CD4-positive, alpha-beta T cell treated with Interleukin-15 for 4 hours (primary cell): ENCODE measurements around the gene DUOX2.
A peak's percentile ranks its signal among the peaks of the same experiment; 100 is the strongest.
"Not testable (repeated sequence)": the region's sequence is repeated elsewhere in the genome, so short reads cannot be mapped to it uniquely, and the experiment has no call there.

Experiments used
- DNase-seq: peaks from one replicate; pipeline ENCODE4 v3.0.0-alpha.2; 2020; ENCODE audit warnings: low spot score

Gene DUOX2

DNA sequence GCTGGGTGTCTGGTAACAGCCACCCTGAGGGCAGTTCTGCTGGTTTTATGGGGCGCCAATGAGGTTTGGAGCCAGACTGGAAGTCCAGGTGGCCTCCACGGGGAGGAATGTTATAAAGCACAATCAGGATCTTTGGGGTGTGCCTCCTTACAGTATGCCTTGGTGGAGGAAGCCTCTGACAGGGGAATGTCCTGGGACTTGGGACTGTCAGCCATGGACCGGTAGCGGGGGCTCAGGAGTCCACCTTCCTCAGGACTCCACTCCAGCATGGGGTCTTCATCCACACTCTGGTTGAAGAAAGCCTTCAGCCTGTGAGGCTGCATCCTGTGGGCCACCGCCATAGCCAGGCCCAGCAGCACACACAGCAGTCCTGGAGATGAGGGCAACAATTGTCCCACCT is 5.0 kb upstream of the DUOX2 start:
- DNase-seq, result no peak

DNA sequence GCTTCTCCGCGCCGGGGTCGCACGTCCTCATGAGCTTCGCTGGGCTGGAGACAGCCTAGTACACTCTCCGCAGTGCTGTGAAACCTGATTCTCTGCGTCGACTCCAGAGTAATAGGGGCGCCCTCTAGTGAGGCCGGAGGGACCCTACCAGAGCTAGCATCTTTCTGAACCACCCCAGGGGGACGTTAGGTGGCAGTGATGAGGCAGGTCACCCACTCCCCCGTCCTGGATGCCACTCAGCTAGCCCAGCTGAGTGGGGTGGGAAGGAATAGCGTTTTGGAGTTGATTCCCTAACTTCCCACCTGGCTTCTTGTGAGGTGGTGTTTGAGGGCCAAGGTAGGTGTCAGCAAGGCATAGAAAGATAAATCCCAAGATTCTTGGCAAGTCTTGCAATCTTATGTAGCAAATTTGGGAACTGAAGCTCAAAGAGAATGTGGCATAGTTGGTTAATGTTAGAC is 4.2 kb upstream of the DUOX2 start:
- peak; percentile 83 for DNase-seq

DNA sequence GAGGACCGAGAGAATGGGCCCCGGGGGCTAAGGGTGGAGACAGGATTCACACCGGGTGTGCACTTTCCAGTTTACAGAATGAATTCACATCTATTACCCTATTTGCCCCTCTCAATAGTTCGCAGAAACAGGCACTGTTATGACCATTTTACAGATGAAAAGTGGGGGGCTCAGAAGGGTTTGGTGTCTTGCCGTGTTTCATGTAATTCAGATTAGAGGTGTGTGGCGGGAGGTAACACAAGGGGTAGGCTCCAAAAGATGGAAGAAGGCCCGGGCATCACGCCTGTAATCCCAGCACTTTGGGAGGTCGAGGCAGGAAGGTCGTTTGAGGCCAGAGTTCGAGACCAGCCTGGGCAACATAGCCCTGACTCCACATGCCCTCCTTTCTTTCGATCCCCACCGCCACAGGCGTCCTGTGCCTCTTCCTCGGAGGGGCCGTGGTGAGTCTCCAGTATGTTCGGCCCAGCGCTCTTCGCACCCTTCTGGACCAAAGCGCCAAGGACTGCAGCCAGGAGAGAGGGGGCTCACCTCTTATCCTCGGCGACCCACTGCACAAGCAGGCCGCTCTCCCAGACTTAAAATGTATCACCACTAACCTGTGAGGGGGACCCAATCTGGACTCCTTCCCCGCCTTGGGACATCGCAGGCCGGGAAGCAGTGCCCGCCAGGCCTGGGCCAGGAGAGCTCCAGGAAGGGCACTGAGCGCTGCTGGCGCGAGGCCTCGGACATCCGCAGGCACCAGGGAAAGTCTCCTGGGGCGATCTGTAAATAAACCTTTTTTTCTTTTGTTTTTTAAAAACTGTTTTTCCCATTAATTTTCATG is 3.5 kb upstream of the DUOX2 start:
- no peak for DNase-seq

DNA sequence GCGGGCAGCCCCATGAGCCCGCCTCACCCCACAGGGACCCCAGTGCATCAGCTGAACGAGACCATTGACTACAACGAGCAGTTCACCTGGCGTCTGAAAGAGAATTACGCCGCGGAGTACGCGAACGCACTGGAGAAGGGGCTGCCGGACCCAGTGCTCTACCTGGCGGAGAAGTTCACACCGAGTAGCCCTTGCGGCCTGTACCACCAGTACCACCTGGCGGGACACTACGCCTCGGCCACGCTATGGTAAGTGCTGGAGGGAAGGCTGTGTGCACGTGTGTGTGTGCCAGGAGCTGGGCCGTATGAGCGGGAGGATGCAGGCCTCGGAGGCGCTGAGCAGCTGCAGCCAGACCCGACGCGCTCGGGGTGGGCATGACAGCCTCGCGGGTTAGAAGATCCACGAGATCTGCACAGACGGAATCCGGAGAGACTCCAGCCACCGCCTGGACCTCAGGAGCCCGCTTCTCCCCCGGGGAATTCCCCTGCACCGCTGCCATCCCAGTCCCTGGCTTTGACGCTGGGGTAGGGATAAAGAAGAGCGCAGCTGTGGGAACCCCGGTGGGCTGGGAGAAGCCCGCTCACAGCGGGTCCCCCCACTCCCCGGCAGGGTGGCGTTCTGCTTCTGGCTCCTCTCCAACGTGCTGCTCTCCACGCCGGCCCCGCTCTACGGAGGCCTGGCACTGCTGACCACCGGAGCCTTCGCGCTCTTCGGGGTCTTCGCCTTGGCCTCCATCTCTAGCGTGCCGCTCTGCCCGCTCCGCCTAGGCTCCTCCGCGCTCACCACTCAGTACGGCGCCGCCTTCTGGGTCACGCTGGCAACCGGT is 2.7 kb upstream of the DUOX2 start:
- no peak for DNase-seq

DNA sequence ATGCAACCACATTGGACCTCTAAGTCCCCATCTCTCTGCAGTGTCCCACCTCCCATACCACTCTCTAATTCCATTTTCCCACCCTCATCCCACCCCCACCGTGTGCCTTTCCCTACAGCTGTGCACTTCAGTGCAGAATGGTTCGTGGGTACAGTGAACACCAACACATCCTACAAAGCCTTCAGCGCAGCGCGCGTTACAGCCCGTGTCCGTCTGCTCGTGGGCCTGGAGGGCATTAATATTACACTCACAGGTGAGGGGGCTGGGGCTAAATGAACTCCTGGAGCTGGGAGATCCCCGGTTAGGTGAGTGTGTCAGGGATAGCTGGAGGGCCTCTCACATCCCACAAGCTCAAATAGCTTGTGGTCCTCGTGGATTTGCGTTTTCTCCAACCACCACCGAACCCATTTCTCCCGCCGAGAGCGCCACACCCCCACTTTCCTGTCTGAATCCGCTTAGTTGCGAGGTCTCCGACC is 2.1 kb upstream of the DUOX2 start:
- no peak for DNase-seq

DNA sequence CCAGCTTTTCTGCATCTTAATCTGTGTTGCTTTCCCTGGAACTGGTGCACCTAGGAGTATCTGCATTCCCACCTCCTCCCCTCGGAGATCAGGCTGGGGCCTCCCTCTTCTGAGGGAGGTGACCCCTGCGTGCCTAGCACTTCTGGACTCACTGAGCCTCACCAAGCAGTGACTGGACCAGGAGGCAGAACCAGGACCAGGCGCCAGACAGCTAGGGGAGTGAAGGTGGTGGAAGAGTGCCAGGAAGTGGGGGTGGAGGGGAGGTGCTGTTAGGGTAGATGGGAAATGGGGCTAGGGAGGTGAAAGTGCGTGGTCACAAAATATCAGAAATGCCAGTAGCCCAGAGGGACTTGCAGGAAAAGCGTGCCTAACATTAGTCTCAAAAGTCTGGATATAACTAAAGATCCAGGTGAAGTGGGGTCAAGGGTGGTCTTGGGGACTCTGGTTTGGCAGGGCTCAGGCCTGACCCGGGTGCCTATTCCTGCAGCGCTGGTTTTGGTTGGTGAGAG is 1.4 kb upstream of the DUOX2 start:
- no peak for DNase-seq

DNA sequence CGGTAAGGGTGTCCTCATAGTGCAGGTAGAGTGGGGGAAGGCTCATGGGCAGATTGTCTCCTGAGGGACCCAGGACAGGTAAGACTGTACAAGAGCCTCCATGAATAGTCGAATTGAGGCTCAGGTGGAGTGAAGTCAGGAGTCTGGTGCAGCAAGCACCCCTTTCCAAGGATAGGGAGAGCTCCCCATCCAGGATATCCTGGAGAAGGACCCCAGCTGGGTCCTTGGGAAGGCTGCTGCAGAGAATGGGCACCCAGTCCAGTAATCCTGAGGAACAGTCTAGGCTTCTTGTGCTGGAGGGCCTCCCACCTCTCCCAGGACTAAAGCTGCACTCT is 746 bp upstream of the DUOX2 start:
- DNase-seq, result no peak

DNA sequence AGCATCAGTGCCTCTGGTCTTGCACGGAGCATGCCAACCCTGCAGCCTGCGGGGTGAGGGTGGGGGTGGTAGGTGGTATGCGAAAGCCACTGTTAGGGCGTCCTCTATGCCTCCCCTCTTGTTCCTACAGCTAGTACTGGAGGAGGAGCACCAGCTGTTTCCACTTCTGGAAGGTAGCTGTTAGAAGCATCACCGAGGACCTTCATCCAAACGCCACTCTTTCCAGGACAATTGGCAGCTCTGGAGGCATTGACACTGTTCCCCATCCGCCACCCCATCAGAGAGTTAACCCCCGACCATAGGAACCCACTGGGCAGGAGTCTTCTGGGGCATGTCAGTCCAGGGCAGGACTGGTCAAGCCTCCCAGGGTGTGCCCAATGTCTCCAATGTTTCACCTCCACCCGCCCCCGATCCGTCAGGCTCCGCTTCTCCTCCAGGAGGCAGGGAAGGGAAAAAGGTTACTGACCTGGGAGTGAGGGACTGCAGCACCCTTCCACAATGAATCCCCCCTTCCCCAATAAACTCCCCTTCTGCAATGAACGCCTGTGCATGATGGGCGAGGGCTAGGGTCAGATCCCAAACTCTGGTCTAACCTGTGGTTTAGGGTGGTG is 487 bp downstream of the DUOX2 start:
- no peak for DNase-seq

DNA sequence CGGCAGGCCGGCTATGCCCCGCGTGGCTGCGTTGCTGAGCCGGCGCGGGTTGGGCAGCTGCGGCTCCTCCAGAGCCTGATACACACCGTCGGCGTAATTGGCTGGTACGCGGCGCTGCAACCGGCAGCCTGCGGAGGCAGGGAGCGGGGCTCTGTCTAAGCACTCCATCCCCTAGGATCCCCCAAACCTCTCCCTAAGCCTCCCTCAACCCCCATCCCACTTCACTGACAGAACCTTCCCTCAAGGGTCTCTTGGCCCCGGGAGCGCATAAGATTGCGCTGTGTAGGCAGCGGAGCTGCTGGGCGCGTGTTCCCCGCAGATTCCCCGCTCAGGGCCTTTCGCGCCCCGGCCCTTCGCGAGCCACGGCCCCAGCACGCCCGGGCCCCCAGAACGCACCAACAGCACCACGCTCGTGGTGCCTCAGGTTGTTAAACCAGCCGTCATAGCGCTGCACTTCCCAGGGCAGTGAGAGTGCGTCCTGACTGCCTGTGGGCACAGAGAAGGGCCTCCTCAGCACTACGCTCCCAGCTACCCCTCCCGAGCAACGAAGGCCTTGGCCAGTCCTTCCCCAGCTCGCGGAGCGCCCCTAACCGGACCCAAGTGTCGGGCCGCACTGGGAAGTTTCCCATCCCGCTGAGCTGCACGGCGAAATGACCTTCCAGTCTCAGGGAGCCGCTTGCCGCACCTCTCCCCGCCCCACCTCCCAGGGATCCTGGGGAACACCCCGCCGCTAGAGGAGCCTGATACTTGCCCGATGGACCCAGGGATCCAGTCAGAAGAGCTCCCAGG is 1.2 kb downstream of the DUOX2 start:
- DNase-seq, result no peak

DNA sequence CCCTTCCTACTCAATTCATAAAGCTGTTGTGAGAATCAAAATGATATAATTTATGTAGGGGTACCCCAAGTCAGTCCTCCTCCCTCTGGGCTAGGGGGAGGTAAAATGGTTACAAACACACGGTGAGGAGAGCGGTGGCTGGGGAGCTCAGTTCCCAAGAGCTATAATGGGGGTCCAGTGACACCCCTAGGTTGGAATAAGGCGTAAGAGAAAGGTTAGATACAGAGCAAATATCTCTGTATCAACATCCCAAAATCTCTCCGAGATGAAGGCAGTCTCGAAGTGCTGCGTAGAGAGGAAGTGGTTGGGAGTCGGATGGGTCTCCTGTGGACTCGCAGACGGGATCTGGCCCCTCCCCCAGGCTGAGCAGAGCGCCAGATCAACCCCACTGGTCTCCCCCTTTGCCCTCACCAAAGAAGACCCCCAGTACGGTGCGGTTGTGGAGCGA is 1.8 kb downstream of the DUOX2 start:
- DNase-seq, result no peak

DNA sequence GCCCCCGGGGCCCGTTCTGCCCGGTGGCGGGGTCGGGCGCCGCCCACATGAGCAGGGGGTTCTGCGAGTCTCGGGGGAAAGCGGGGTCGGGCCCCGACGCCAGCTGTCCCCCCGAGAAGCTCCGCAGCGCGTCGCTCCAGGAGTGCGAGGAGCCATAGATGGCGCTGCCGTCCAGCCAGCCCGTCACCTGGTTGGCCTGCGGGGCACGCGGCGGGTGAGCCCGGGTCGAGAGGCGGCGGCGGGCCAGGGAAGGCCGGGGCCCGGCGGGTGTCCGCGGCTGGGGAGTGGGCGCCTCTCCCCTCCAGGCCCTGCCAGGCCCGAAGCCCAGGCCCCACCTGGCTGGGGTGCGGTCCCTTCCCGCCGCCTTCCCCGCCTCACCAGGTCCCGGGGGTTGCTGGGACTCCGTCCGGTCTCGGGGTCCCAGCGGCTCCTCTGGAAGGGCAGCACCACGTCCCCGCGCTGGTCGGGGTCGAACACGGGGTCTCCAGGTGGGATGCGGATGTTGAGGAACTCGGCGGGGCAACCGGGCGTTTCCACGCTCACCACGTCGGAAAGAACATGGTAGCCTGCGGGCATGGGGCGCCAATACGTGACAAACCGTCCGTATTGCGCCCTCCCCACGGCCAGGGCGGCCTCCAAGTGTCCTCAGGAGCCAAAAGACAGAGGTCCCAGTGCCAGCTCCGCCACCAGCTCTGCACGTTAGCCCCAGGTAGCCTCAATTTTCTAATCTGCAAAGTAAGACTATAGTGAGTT is 2.4 kb downstream of the DUOX2 start:
- DNase-seq, result no peak

DNA sequence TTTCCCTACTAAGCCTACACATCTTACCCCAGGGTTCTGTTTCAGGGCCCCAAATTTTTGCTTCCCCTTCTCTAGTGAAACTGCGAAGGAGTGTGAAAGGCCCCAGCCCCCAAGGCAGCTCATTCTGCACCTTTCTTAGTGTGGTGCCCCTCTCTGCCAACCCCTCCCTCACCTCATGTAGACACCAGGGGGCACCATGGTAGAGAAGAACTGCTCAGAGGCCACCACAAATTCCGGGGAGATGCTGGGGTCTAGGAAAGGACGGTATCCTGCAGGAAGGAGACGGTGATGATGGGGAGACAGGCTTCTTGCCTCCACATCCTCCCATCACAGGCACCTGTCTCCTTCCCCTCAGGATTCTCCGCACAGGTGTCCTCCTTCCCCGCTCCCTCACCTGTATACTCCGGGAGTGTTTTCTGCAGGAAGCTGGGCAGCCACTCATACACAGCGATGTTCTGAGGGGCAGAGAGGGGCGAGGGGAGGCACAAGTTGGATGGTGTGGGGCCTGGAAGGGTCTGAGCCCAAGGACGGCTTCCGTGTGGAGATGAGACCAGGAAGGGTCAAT is 3.6 kb downstream of the DUOX2 start:
- no peak for DNase-seq

DNA sequence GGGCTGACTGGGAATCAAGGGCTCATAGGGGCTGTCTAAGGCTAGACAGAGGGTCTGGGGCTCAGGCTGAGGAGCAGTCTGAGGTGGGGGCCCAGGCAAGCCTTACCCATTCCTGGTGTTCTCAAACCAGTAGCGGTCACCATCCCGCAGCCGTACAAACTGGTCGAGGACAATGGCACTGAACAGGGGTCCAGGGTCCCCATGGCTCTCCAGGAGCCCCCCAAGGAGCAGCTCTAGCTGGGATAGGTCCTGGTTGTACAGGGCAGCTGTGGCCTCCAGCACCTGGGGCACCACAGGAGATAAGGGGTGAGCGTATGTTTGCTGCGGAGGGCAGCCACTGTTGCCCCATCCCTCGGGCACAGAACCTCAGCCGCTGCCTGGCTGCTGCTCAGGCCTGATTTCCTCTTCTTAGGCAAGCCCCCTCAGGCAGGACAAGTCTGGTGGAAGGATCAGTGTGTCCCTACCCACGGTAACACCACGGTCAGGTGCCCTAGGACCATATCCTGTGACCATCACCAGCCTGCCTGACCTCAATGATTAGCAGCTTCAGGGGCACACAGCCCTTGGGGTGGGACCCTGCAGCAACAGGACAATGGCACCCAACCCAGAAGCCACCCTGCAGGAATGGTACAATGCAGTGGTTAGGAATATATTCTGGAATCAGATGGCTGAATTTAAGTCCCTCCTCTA is 5.9 kb downstream of the DUOX2 start:
- DNase-seq, result no peak

DNA sequence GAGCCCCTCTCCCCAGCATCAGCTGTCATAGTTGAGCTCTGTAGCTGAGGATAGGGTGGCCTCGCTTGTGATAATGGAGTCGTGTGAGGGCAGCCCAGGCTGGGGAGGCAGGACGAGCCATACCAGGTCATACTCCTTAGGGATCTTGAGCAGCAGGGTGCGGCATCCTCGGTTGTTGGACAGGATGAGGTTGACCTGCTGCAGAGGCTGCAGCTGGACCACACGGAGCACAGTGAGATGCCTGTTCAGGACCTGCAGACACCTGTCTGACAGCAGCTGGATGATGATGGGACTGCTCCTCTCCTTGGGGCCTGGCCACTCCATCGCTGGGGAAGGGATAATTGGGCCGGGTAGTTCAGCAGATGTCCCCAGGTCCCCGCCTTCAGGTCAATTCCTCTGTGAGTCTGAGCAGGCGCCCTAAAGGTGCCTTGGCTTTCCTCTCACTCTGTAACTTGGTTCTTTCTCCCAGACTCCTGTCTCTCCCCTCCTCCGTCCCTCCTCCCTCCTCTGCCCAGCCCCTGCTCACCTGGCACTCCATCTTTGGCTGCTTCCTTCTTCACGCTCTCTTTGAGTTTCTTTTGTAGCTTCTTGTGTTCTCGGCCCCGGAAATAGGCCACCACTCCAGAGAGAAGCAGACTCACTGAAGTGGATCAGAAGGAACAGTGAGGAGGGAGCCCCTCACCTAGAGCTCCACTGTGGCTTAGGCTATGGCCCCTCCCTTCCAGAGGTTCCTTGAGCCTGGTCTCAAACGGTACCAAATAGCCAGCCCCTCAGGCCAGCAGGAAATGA is 7.8 kb downstream of the DUOX2 start:
- no peak for DNase-seq

DNA sequence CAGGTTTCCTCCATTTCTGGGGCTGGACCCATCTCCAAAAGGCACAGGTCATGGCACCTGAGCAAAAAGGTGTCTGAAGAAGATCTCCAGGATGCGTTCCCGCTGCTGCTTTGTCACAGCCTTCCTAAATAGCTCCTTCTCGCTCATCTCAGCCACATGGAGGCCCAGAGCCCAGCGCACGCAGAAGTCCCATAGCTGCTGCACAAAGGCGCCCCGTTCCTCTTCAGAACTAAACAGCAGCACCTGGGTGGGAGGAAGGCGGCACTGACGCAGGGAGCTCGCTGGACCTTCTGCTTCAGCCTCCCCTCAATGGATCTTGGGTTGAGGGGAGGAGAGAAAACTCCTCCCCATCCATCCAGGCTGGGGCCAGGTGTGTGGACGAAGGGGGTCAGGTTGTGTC is 8.4 kb downstream of the DUOX2 start:
- DNase-seq, result no peak

DNA sequence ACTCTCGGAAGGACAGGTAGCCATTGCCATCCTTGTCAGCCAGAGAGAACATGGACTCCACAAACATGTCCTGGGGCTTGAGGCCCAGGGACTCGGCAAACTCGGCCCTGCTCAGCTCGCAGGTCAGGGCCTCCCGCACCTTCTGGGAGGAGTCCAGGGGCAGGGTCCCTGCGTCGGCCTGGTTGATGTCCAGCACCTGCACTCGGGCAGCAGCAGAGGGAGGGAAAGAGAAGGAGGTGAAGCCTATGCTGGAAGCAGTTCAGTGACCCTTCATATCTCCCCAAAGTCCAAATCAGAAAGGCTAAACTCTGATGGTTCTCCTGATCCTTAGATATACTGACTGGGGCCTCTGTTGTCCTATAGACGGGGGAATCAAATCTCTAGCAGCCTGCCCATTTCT is 9.8 kb downstream of the DUOX2 start:
- not testable (repeated sequence) for DNase-seq

DNA sequence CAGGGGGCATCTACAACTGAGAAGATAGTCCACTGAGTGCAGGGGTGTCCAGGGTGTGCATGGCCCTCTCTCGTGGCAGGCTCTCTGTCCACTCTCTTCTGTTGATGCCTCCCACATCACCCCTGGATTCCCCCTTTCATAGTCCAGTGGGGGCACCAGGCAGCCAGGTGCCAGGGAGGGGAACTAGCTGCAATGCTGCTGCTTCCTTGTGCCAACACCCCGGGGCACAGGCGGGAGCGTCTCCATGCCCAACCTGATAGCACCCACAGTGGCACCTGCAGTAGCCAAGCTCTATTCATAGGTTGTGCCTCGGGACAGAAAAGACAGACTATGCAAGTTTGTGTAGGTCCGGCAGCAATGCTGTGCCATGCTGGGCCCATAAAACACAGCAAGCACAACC is 11.7 kb downstream of the DUOX2 start:
- no peak for DNase-seq

DNA sequence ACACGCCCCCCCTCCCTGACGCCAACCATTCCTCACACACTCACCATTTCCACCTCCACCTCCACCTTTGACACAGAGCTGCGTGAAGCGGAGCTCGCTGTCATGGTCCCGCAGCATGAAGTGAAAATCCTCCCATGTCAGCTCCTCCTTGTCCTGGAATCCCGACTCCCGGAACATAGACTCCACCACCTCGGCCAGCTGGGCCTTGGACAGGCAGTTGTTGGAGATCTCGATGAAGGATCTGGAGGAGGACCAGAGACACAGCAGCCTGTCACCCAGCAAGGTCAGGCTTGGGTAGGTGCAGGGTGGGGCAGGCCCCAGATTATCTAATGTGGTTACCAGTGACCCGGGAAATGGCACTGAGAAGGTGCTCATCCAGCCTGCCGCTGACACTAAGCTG is 12.2 kb downstream of the DUOX2 start:
- DNase-seq, result no peak

DNA sequence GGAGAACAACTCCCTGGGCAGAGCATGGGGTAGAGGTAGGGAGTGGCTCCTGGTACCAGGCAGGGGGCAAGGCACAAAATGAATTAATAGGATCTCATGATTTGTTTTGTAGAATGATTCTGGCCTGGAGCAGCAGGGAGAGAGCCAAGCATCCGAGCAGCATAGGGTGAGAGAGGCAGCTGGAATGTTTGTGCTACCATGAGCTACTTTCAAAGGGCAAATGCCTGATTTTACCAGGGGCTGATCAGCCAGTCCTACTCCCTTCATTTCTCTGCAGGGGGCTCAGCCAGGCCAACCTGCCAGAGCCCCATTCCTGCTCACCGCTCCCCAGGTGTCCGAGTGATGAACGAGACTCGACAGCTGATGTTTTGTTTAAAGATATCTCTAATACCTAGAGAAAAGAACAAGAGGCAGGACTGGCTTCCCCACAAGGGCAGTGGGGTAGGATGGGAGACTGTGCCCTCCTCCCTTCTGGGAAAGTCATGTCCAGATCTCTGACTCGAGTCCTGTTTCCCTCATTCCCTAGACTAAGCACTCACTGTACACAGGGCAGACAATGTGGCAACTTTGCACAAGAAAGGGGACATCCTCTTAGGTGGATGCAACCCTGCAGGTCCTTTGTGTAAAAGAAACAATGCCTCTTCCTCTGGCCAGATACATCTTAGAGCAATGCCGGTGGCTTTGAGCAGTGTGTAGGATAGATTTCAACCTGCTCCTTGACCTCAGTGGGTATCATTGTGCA is 12.9 kb downstream of the DUOX2 start:
- DNase-seq, result no peak
